Stomach (tissue), 9 donors: ENCODE data around the gene AMIGO1. TPM values are rescaled to one million over a fixed set of nuclear protein-coding genes. Genes with fewer than 3 reads are reported as not detected.

ENCODE experiments used
- DNase-seq, 2 donors: peaks; one replicate each; pipeline versions ENCODE4 v3.0.0 to v3.0.0-alpha.2; 2013 to 2019
- H3K27ac ChIP-seq, 5 donors: fragments of 200-600 bp in 4 of 5; sonication (generic) in 4 of 5; one replicate each; pipeline ENCODE4 v1.5.1; 2013 to 2019; ENCODE audit warnings: mild to moderate bottlenecking in 1 of 5, moderate library complexity in 1 of 5
- H3K27me3 ChIP-seq, 3 donors: fragments of 200-600 bp; sonication (generic); one replicate each; pipeline ENCODE4 v1.5.1; 2017 to 2019; ENCODE audit warnings: mixed run types in 1 of 3
- H3K36me3 ChIP-seq, 4 donors: fragments of 200-600 bp; sonication (generic); 1 replicate in 3 of 4; 2 replicates in 1 of 4; pipeline ENCODE4 v1.5.1; 2016 to 2019
- H3K4me1 ChIP-seq, 4 donors: fragments of 200-600 bp; sonication (generic); one replicate each; pipeline ENCODE4 v1.5.1; 2016 to 2019
- H3K4me3 ChIP-seq, 4 donors: fragments of 200-600 bp; sonication (generic) in 3 of 4; one replicate each; pipeline ENCODE4 v1.5.1; 2016 to 2019; ENCODE audit warnings: mild to moderate bottlenecking in 1 of 4
- H3K9me3 ChIP-seq, 4 donors: fragments of 200-600 bp; sonication (generic); one replicate each; pipeline ENCODE4 v1.5.1; 2016 to 2019
- CTCF ChIP-seq, 7 experiments: fragments of 450-650 bp in 4 of 7; fragments of 200-600 bp in 3 of 7; sonication (generic) in 3 of 7; IDR thresholded peaks; one replicate each; pipeline ENCODE4 v1.5.1; 2016 to 2019; ENCODE audit warnings: antibody characterized with exemption in 7 of 7, control low read depth in 2 of 7, mild to moderate bottlenecking in 1 of 7
- EP300 ChIP-seq: sonication (generic); formaldehyde crosslinking; IDR thresholded peaks from one replicate; pipeline ENCODE4 v1.6.1; 2017; ENCODE audit warnings: antibody characterized with exemption
- POLR2A ChIP-seq, 4 donors: fragments of 450-650 bp; IDR thresholded peaks; one replicate each; pipeline ENCODE4 v1.6.1; 2016; ENCODE audit warnings: antibody characterized with exemption in 4 of 4, control low read depth in 2 of 4, mild to moderate bottlenecking in 1 of 4, moderate library complexity in 1 of 4
- POLR2AphosphoS5 ChIP-seq, 3 donors: sonication (generic); formaldehyde crosslinking; IDR thresholded peaks; one replicate each; pipeline ENCODE4 v1.6.1; 2016; ENCODE audit warnings: antibody characterized with exemption in 3 of 3
- WGBS, 5 donors: extraction: QIAGEN DNeasy Blood & Tissue Kit in 3 of 5; methylation state at CpG; one replicate each; pipeline versions ENCODE4 v1.1.5 to v1.1.7; 2013 to 2018; 5-methylcytosine and 5-hydroxymethylcytosine counted together
- intact Hi-C: fragments of 100-400 bp; cut with DNase I; formaldehyde crosslinking; loops from one replicate; pipeline ENCODE4 v1.15.1; 2023; ENCODE audit warnings: low total_unique reads
- polyA plus RNA-seq, 3 donors: library from polyadenylated mRNA; stranded (reverse); fragments of 200-250 nt; gene quantifications; one replicate each; pipeline ENCODE4 v1.2.3, GENCODE V29; 2013
- total RNA-seq, 5 donors: library from RNA; depleted of rRNA; stranded (reverse); fragments of >200 nt; gene quantifications; one replicate each; pipeline versions ENCODE4 v1.1.0 to v1.2.3, GENCODE V29; 2014 to 2016
- donor health status: healthy with polysubstance abuse.
- donor health status: Bipolar disorder and iron deficiency.
- donor health status: healthy.

AMIGO1 gene
- total and polyA plus RNA-seq, 8 donors = 1.3 to 25.7 (median 2.2) TPM

GRCh38 chr1:109508873-109509175 lies 703 bp downstream of the AMIGO1 start:
- Histone ChIP-seq H3K27me3 (no peaks in the 10 kb centered on the region), H3K36me3 (peaks cover 0 to 11% (median 0%) of the 10 kb centered on the region in 4 donors), H3K4me3 (peak overlapping the region; percentile 74 to 90 (median 83)), H3K27ac (peak overlapping the region in 3 of 5 donors; percentile 20 to 69 (median 33)), H3K4me1 (peaks cover 20 to 52% (median 27%) of the 10 kb centered on the region in 4 donors), H3K9me3 (no peaks in the 10 kb centered on the region)
- intact Hi-C loops = no loop called here
- WGBS, 5 donors = 52 to 68% (median 66%) methylated on average over 7 of the region's 7 CpGs
- TF ChIP-seq CTCF (IDR thresholded peaks at IDR 0.05) = no peak
- TF ChIP-seq EP300 = no peak
- no peak for TF ChIP-seq POLR2A (IDR thresholded peaks at IDR 0.05)
- no peak for DNase-seq

GRCh38 chr1:109508001-109508872 lies 1.3 kb downstream of the AMIGO1 start:
- Histone ChIP-seq H3K27ac (peak overlapping the region in 1 of 5 donors; percentile 69), H3K36me3 (peaks cover 0 to 11% (median 0%) of the 10 kb centered on the region in 4 donors), H3K4me3 (peak overlapping the region in 3 of 4 donors; percentile 74 to 90 (median 80)), H3K9me3 (no peaks in the 10 kb centered on the region), H3K4me1 (peaks cover 22 to 55% (median 30%) of the 10 kb centered on the region in 4 donors), H3K27me3 (no peaks in the 10 kb centered on the region)
- intact Hi-C loops = no loop called here
- TF ChIP-seq POLR2A (IDR thresholded peaks at IDR 0.05) (no peak), EP300 (no peak), CTCF (IDR thresholded peaks at IDR 0.05) (no peak), POLR2AphosphoS5 (IDR thresholded peaks at IDR 0.05) (no peak)
- 89 to 94% (median 91%) methylated on average over 25 of the region's 25 CpGs for whole genome bisulfite sequencing, 5 donors
- no peak for DNase-seq

- peaks cover 0 to 26% (median 16%) of the 10 kb centered on the region in 4 donors for H3K36me3 ChIP-seq
- TF ChIP-seq EP300 = no peak
- TF ChIP-seq POLR2A (IDR thresholded peaks at IDR 0.05) = no peak
- no peak for TF ChIP-seq CTCF (IDR thresholded peaks at IDR 0.05)
- intact Hi-C loops = no loop called here
- DNase-seq = no peak
- H3K4me1 ChIP-seq = peaks cover 30 to 72% (median 41%) of the 10 kb centered on the region in 4 donors
- H3K9me3 ChIP-seq = no peaks in the 10 kb centered on the region
- no peak overlapping the region for H3K4me3 ChIP-seq
- no peaks in the 10 kb centered on the region for H3K27me3 ChIP-seq
- H3K27ac ChIP-seq = no peak overlapping the region
- 72 to 87% (median 85%) methylated on average over 1 of the region's 1 CpG for WGBS, 5 donors
These were observed 4.6 kb downstream of the AMIGO1 start for GRCh38 chr1:109504974-109505373.

- Histone ChIP-seq H3K4me1 (peaks cover 33 to 76% (median 46%) of the 10 kb centered on the region in 4 donors), H3K27ac (peak overlapping the region in 1 of 5 donors; percentile 21), H3K9me3 (no peaks in the 10 kb centered on the region), H3K36me3 (peaks cover 0 to 26% (median 16%) of the 10 kb centered on the region in 4 donors), H3K27me3 (no peaks in the 10 kb centered on the region), H3K4me3 (no peak overlapping the region)
- no peak for TF ChIP-seq EP300
- TF ChIP-seq POLR2A (IDR thresholded peaks at IDR 0.05) = no peak
- TF ChIP-seq CTCF (IDR thresholded peaks at IDR 0.05) = no peak
- TF ChIP-seq POLR2AphosphoS5 (IDR thresholded peaks at IDR 0.05) = no peak
- 23 to 40% (median 30%) methylated on average over 5 of the region's 5 CpGs for WGBS, 5 donors
- intact Hi-C loops = no loop called here
- DNase-seq = no peak
These were observed 5.6 kb downstream of the AMIGO1 start for GRCh38 chr1:109503935-109504334.
